Loucy (cell line): ENCODE measurements around the gene POLR2I.

Experiments used
- EZH2phosphoT487 ChIP-seq: fragments of 200-600 bp; IDR thresholded peaks from 2 replicates; pipeline ENCODE4 v1.6.1; 2018; ENCODE audit warnings: antibody characterized with exemption, mild to moderate bottlenecking, moderate library complexity, borderline replicate concordance
- TF ChIP-seq, protein P1 (sequence below): fragments of 200-600 bp; sonication (generic); conservative IDR thresholded peaks from 2 replicates; pipeline ENCODE4 v1.5.1; 2014; ENCODE audit warnings: mild to moderate bottlenecking, antibody characterized with exemption, low read length

DNA sequence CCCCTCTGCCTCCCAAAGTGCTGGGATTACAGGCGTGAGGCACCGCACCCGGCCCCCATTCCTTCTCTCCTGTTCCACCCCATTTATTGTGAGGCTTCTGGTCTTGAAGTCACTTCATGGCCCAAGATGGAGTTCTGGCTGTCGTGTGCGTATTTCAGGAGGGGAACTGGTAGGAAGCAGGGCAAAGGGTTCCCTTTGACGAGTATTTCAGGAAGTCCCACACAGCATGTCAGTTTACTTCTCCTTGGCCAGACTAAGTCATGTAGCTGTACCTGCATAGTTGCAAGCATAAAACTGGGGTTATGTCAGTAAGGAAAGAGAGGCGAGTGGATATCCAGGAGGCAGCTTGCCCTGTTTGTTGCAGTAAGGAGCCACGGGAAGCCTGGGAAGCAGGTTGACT is 49.8 kb downstream of the POLR2I start:
- TF ChIP-seq, protein P1, sequence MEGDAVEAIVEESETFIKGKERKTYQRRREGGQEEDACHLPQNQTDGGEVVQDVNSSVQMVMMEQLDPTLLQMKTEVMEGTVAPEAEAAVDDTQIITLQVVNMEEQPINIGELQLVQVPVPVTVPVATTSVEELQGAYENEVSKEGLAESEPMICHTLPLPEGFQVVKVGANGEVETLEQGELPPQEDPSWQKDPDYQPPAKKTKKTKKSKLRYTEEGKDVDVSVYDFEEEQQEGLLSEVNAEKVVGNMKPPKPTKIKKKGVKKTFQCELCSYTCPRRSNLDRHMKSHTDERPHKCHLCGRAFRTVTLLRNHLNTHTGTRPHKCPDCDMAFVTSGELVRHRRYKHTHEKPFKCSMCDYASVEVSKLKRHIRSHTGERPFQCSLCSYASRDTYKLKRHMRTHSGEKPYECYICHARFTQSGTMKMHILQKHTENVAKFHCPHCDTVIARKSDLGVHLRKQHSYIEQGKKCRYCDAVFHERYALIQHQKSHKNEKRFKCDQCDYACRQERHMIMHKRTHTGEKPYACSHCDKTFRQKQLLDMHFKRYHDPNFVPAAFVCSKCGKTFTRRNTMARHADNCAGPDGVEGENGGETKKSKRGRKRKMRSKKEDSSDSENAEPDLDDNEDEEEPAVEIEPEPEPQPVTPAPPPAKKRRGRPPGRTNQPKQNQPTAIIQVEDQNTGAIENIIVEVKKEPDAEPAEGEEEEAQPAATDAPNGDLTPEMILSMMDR = no peak
- no peak for TF ChIP-seq EZH2phosphoT487
